RWPE2 (cell line): ENCODE measurements around the gene VEGFA.
A peak's percentile ranks its signal among the peaks of the same experiment; 100 is the strongest.

ENCODE experiments used
- ATAC-seq: fragments of 200-7000 bp; cut with Tn5 transposase; 3 replicates; pipeline ENCODE4 v1.9.1; 2021; ENCODE audit warnings: low read depth
- DNase-seq: peaks from one replicate; pipeline ENCODE4 v3.0.0-alpha.2; 2020; ENCODE audit warnings: low spot score
- H3K27ac ChIP-seq: fragments of 450-650 bp; 2 replicates; pipeline ENCODE4 v1.5.1; 2017; ENCODE audit warnings: mild to moderate bottlenecking; ENCODE audit not compliant: poor library complexity, severe bottlenecking
- H3K27me3 ChIP-seq: fragments of 250-450 bp; sonication (Bioruptor Pico); 2 replicates; pipeline ENCODE4 v1.5.1; 2021; ENCODE audit warnings: mild to moderate bottlenecking, moderate library complexity; ENCODE audit not compliant: insufficient read depth, poor library complexity, severe bottlenecking
- H3K36me3 ChIP-seq: fragments of 250-450 bp; sonication (Bioruptor Pico); 2 replicates; pipeline ENCODE4 v1.5.1; 2020; ENCODE audit warnings: low read depth, mild to moderate bottlenecking, moderate library complexity
- H3K4me1 ChIP-seq: fragments of 250-450 bp; sonication (Bioruptor Pico); 2 replicates; pipeline ENCODE4 v1.5.1; 2021; ENCODE audit warnings: mild to moderate bottlenecking, moderate library complexity; ENCODE audit not compliant: insufficient read depth, poor library complexity, severe bottlenecking
- H3K4me3 ChIP-seq: fragments of 250-450 bp; sonication (Bioruptor Pico); 2 replicates; pipeline ENCODE4 v1.5.1; 2021; ENCODE audit warnings: mild to moderate bottlenecking, moderate library complexity; ENCODE audit not compliant: severe bottlenecking
- H3K9me3 ChIP-seq: fragments of 250-450 bp; sonication (Bioruptor Pico); 2 replicates; pipeline ENCODE4 v1.5.1; 2021; ENCODE audit warnings: mild to moderate bottlenecking, moderate library complexity; ENCODE audit not compliant: severe bottlenecking
- CTCF ChIP-seq: fragments of 450-650 bp; IDR thresholded peaks from one replicate; pipeline ENCODE4 v1.5.1; 2017; ENCODE audit warnings: mild to moderate bottlenecking, moderate library complexity; ENCODE audit not compliant: poor library complexity, severe bottlenecking

VEGFA gene

GRCh38 chr6:43746613-43747102 is 23.4 kb upstream of the VEGFA start:
- Histone ChIP-seq H3K36me3 (no peaks in the 10 kb centered on the region), H3K4me1 (no peaks in the 10 kb centered on the region), H3K27ac (no peak overlapping the region), H3K9me3 (no peaks in the 10 kb centered on the region), H3K27me3 (no peaks in the 10 kb centered on the region), H3K4me3 (no peak overlapping the region)
- DNase-seq (peak; percentile 29), ATAC-seq (no peak)
- no peak for TF ChIP-seq CTCF

- DNase-seq: peak; percentile 19
- no peak for TF ChIP-seq CTCF
Measured at GRCh38 chr6:43747784-43748183, 22.2 kb upstream of the VEGFA start.

GRCh38 chr6:43748765-43749164 is 21.2 kb upstream of the VEGFA start:
- ATAC-seq (no peak), DNase-seq (peak; percentile 1)
- H3K9me3 ChIP-seq: peaks cover 3% of the 10 kb centered on the region
- no peaks in the 10 kb centered on the region for H3K36me3 ChIP-seq
- no peaks in the 10 kb centered on the region for H3K27me3 ChIP-seq
- TF ChIP-seq CTCF: no peak
- H3K27ac ChIP-seq: no peak overlapping the region
- H3K4me1 ChIP-seq: no peaks in the 10 kb centered on the region
- H3K4me3 ChIP-seq: no peak overlapping the region

More at GRCh38 chr6:43747784-43748183, 22.2 kb upstream of the VEGFA start:
- Histone ChIP-seq H3K9me3 (no peaks in the 10 kb centered on the region), H3K36me3 (no peaks in the 10 kb centered on the region), H3K27ac (no peak overlapping the region), H3K4me3 (no peak overlapping the region), H3K27me3 (no peaks in the 10 kb centered on the region), H3K4me1 (no peaks in the 10 kb centered on the region)
- ATAC-seq: no peak

- no peak overlapping the region for H3K4me3 ChIP-seq
- no peaks in the 10 kb centered on the region for H3K4me1 ChIP-seq
- H3K27me3 ChIP-seq: no peaks in the 10 kb centered on the region
- DNase-seq: peak; percentile 3
- no peaks in the 10 kb centered on the region for H3K36me3 ChIP-seq
- H3K27ac ChIP-seq: no peak overlapping the region
- H3K9me3 ChIP-seq: peaks cover 3% of the 10 kb centered on the region
- no peak for ATAC-seq
- no peak for TF ChIP-seq CTCF
Measured at GRCh38 chr6:43749461-43749860, 20.6 kb upstream of the VEGFA start.

GRCh38 chr6:43750622-43751021 is 19.4 kb upstream of the VEGFA start:
- no peak for TF ChIP-seq CTCF
- Histone ChIP-seq H3K4me1 (no peaks in the 10 kb centered on the region), H3K4me3 (no peak overlapping the region), H3K36me3 (no peaks in the 10 kb centered on the region), H3K27me3 (no peaks in the 10 kb centered on the region), H3K27ac (no peak overlapping the region), H3K9me3 (peaks cover 3% of the 10 kb centered on the region)
- no peak for ATAC-seq
- DNase-seq: peak; percentile 1
